ENCODE results near the gene OR1M1. TPM values are rescaled to one million over a fixed set of nuclear protein-coding genes. Genes with fewer than 3 reads are reported as not detected.

OR1M1 gene
- total and polyA plus RNA-seq, 4 donors: 0.02 to 0.04 TPM; not detected in 2

DNA sequence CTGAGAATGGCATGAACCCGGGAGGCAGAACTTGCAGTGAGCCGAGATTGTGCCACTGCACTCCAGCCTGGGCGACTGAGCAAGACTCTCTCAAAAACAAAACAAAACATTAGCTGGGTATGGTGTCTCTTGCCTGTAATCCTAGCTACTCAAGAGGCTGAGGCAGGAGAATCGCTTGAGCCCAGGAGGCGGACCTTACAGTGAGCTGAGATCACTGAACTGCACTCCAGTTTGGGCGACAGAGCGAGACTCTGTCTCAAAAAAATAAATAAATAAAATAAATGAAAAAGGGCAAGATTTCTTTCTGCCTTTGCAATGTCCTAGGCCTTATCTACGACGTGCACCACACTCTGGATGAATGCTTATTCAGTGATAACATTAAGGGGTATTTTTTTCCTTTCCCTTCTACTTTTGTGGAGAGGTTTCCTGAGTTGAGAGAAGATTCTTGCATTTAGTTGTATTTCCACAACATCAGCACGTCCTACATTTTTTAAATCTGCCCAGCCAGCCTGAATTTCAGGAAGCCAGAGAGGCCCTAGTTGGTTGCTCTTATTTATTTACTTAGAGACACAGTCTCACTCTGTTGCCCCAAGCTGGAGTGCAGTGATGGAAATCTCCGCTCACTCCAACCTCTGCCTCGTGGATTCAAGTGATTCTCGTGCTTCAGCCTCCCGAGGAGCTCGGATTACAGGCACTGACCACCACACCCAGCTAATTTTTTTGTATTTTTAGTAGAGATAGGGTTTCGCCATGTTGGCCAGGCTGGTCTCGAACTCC is 26.1 kb upstream of the OR1M1 start:
- DNase-seq (no peak), ATAC-seq (ENCODE audit: insufficient read depth, low FRiP score) (no peak)
- H3K36me3 ChIP-seq (ENCODE audit: control insufficient read depth in 4 of 4, insufficient read depth in 4 of 4, low read length in 4 of 4): no peaks in the 10 kb centered on the region
- WGBS, 2 donors: 58 to 72% methylated on average over 17 of the region's 17 CpGs
- H3K4me3 ChIP-seq: no peak overlapping the region
- TF ChIP-seq, protein P1, sequence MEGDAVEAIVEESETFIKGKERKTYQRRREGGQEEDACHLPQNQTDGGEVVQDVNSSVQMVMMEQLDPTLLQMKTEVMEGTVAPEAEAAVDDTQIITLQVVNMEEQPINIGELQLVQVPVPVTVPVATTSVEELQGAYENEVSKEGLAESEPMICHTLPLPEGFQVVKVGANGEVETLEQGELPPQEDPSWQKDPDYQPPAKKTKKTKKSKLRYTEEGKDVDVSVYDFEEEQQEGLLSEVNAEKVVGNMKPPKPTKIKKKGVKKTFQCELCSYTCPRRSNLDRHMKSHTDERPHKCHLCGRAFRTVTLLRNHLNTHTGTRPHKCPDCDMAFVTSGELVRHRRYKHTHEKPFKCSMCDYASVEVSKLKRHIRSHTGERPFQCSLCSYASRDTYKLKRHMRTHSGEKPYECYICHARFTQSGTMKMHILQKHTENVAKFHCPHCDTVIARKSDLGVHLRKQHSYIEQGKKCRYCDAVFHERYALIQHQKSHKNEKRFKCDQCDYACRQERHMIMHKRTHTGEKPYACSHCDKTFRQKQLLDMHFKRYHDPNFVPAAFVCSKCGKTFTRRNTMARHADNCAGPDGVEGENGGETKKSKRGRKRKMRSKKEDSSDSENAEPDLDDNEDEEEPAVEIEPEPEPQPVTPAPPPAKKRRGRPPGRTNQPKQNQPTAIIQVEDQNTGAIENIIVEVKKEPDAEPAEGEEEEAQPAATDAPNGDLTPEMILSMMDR (IDR thresholded peaks at IDR 0.05; ENCODE audit: control extremely low read depth, extremely low read depth): no peak
- H3K9me3 ChIP-seq (ENCODE audit: control insufficient read depth in 4 of 4, insufficient read depth in 3 of 4, low read length in 3 of 4): no peaks in the 10 kb centered on the region
- no peak overlapping the region for H3K27ac ChIP-seq (ENCODE audit: low read depth in 1 of 2, low read length in 1 of 2)
- no peak overlapping the region for H3K9ac ChIP-seq (ENCODE audit: insufficient read depth in 1 of 2, low read length in 2 of 2)
- H3K27me3 ChIP-seq (ENCODE audit: control insufficient read depth in 3 of 3, insufficient read depth in 3 of 3, low read length in 2 of 3): no peaks in the 10 kb centered on the region
- H3K4me1 ChIP-seq (ENCODE audit: control insufficient read depth in 5 of 5, insufficient read depth in 5 of 5, low read length in 5 of 5): no peaks in the 10 kb centered on the region

- no peak overlapping the region for H3K9ac ChIP-seq (ENCODE audit: insufficient read depth in 1 of 2, low read length in 2 of 2)
- WGBS, 2 donors: 88 to 94% methylated on average over 8 of the region's 8 CpGs
- H3K9me3 ChIP-seq (ENCODE audit: control insufficient read depth in 4 of 4, insufficient read depth in 3 of 4, low read length in 3 of 4): no peaks in the 10 kb centered on the region
- DNase-seq: no peak
- no peak overlapping the region for H3K4me3 ChIP-seq
- H3K27me3 ChIP-seq (ENCODE audit: control insufficient read depth in 3 of 3, insufficient read depth in 3 of 3, low read length in 2 of 3): no peaks in the 10 kb centered on the region
- TF ChIP-seq, protein P1 (IDR thresholded peaks at IDR 0.05; ENCODE audit: control extremely low read depth, extremely low read depth): no peak
- no peak for ATAC-seq (ENCODE audit: insufficient read depth, low FRiP score)
- H3K4me1 ChIP-seq (ENCODE audit: control insufficient read depth in 5 of 5, insufficient read depth in 5 of 5, low read length in 5 of 5): no peaks in the 10 kb centered on the region
- H3K36me3 ChIP-seq (ENCODE audit: control insufficient read depth in 4 of 4, insufficient read depth in 4 of 4, low read length in 4 of 4): no peaks in the 10 kb centered on the region
- H3K27ac ChIP-seq (ENCODE audit: low read depth in 1 of 2, low read length in 1 of 2): no peak overlapping the region
Measured at GRCh38 chr19:9061879-9062278, 25.0 kb upstream of the OR1M1 start.

DNA sequence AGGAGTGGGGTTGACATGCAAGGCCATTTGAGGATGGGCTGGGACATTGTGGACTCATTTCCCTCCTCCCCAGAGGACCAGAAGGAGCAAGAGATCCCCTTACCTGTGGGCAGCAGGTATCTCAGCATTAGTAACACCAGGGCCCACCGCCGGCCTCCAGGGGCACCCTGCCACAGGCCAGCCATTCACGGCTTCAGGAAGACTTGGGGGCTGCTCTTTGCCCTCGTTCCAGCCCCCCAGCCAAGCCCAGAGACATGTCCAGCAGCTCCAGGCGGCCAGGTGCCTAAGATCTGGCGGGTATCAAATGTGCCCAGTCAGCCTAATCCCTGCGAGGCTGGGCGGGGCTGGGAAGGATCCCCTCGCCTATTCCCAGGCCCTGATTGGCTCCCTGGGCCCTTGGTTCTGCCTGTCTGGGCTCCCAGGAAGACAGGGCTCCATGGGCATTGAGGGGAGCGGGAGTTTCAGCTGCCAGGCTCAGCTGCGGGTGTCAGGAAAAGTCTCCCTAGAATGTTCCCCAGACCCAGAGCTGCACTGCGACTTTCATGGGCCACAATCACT is 21.3 kb upstream of the OR1M1 start:
- no peak overlapping the region for H3K27ac ChIP-seq (ENCODE audit: low read depth in 1 of 2, low read length in 1 of 2)
- no peak for ATAC-seq (ENCODE audit: insufficient read depth, low FRiP score)
- no peak overlapping the region for H3K4me3 ChIP-seq
- no peak for DNase-seq
- no peaks in the 10 kb centered on the region for H3K27me3 ChIP-seq (ENCODE audit: control insufficient read depth in 3 of 3, insufficient read depth in 3 of 3, low read length in 2 of 3)
- H3K36me3 ChIP-seq (ENCODE audit: control insufficient read depth in 4 of 4, insufficient read depth in 4 of 4, low read length in 4 of 4): no peaks in the 10 kb centered on the region
- H3K9ac ChIP-seq (ENCODE audit: insufficient read depth in 1 of 2, low read length in 2 of 2): no peak overlapping the region
- no peaks in the 10 kb centered on the region for H3K9me3 ChIP-seq (ENCODE audit: control insufficient read depth in 4 of 4, insufficient read depth in 3 of 4, low read length in 3 of 4)
- no peaks in the 10 kb centered on the region for H3K4me1 ChIP-seq (ENCODE audit: control insufficient read depth in 5 of 5, insufficient read depth in 5 of 5, low read length in 5 of 5)
- WGBS, 2 donors: 70 to 76% methylated on average over 12 of the region's 12 CpGs
- TF ChIP-seq, protein P1 (IDR thresholded peaks at IDR 0.05; ENCODE audit: control extremely low read depth, extremely low read depth): no peak
